Anterior cingulate cortex (tissue), 58 donors: Measurements from ENCODE around the gene GPA33.
A peak's percentile ranks its signal among the peaks of the same experiment; 100 is the strongest.

Experiments used
- DNase-seq, 58 donors: peaks; one replicate each; lab custom pipeline; 2025; lab: John Stamatoyannopoulos, UW

GPA33 gene

GRCh38 chr1:167088746-167089417 is 1.3 kb downstream of the GPA33 start:
- no peak for DNase-seq

DNA sequence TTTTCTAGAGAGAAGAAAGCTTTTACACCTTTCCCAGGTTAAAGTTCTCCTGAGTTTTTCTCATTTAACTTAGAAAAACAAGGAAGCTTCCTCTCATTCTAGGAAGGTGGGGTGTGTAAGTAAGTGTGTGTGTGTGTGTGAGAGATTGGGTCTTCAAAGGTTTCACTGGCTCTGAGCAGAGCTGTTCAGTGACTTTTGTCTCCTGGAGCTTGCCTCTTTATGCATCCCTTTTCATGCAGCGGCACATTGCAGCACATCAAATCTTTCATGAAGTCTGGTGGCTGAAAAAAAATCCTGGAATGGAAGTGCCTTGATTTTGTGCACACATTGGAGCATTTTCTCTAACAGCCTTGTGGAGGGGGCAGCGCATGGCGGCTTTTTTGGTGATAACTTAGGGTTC is 3.4 kb downstream of the GPA33 start:
- DNase-seq, result no peak

GRCh38 chr1:167086033-167086432 is 4.1 kb downstream of the GPA33 start:
- no peak for DNase-seq

GRCh38 chr1:167084757-167085156 is 5.4 kb downstream of the GPA33 start:
- no peak for DNase-seq

GRCh38 chr1:167083871-167084270 is 6.3 kb downstream of the GPA33 start:
- DNase-seq, result no peak

DNA sequence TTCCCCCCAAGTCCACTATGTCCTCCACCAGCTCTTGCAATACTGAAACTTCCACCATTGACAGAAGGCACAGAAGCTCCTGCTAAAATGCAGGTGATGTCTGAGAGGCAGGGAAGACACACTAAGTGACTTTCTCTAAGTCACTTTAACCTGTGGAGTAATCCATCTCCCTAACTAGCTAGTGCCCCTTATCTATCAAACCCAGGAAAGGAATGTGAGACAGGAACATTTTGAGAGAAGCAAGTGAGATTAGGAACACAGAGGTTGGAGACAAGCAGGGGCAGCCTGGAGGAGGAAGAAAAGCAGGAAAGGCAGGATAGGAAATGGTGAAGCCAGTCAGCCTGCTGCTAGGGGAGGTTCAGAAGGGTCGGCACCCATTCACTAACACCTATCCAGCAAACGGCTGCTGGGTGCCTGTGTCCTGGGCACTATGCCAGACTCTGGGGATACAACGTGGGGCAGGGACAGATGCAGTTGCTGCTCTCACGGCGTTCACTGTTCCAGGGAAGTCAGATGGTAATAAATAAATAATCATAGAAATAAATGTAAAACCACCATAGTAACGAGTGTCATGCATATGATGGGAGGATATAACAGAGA is 7.0 kb downstream of the GPA33 start:
- no peak for DNase-seq

DNA sequence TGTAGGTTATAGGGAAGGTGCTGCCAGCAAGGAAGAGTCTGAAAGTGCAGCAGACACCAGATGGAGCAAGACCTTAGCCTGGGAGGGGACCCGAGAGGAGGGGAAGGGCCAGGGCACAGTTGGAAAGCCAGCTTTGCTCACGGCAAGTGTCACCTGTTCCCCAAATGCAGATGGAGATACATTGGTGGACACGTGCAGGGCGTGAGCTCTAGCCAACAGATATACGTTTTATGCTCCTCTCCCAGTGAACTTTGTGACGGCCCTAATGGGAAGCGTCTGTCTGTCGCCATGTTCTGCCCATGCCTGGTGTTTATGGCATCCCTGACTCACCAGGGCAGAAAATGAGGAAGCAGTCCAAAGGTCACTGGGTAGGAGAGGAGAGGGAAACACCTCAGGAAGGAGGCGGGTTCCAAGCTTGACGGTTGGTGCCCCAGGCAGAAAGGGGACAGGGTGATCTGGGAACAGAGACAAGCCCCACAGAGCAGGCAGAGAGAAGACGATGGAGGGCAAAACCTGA is 7.6 kb downstream of the GPA33 start:
- DNase-seq, result no peak

DNA sequence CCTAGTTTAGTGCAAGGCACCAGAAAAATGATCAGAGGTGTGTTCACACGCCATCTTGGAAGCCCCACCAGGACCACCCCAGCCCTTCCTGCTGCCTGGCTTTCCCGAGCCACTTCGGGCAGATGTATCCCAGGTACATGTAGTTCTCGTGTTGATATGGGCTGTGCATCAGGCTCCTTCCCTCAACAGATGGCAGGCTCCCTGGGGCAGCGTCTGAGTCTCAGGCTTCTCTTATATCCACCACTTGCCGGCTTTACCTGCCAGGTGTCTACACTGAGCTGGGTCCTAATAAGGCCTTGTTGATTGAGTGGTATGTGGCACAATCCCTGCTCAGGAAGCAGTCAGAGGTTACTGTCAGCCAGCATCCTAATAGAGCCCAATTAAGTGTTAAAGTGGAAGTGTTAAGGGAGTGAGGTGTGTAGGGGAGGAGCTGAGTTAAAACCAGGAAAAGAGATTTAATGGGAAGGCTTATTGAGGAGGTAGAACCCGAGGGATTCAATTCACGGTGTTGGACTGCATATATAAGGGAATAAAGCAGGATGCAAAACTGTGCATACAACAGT is 8.5 kb downstream of the GPA33 start:
- DNase-seq, result no peak

DNA sequence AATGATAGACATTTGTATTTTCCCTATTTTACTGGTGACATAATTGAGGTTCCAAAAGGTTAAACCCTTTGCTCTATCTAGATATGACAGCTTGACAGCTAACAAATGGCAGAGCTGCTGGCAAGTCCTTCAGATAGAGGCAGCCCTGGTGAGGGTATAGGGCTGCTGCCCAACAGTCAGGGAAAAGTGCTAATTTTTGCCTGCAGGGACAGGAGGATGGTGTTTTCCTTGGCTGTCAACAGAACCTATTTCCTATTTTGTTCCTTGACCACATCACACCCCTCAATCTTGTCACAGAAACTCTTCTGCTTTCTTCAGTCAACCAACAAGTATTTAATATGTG is 12.3 kb downstream of the GPA33 start:
- DNase-seq, result no peak

DNA sequence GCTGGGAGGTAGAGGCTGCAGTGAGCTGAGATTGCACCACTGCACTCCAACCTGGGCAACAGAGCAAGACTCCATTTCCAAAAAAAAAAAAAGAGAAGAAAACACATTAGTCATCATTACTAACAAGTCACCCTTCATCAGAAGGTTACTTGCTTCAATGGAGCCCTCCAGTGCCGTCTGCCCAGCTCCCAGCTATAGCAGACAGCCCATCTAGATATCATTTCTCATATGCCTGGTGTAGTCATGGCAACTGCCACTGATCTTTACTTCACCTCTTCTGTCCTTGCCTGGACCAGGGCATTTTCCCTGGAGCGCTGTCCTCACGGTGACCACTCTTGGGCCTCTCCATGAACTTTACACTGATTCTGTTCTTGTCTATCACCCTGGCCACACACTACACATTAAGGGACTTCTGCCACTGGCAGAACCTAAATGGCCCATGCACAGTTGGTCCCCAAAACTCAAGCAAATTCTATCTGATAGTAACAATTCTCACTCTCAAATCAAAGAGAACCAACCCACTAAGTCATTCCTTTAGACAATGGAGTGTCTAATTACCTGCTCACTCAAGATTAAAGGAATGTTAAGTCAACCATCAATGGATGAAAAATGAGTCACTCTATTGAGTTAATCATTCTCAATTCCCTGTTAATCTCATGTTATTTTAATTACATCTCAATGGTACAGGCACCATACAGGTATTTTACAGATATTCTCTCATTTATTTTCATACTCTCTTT is 12.9 kb downstream of the GPA33 start:
- DNase-seq, result no peak

DNA sequence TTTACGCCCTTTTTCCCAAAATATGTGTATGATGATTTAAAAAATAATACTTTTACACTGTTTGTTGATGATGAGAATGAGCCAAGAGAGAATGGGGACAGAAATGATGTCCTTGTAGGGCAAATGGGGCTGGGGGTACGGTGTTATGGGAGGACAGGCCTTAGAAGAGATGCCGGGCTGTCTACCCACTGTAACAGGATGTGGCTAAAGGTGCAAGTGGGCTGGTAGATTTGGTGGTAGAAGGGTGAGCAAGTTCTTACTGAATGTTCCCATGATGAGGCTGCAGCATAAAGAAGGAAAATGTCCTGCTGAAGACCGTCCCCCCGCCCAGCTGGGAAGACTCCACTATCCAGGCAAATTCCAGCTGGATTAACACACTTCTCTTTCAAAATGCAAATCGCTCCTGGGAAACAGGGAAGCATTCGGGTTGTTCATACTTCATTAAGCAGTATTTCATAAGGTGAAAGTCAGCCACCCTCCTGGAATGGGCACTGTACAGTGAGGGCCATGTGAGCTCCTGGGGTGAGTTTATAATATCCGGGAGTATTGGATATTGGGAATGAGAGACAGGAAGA is 14.0 kb downstream of the GPA33 start:
- no peak for DNase-seq

DNA sequence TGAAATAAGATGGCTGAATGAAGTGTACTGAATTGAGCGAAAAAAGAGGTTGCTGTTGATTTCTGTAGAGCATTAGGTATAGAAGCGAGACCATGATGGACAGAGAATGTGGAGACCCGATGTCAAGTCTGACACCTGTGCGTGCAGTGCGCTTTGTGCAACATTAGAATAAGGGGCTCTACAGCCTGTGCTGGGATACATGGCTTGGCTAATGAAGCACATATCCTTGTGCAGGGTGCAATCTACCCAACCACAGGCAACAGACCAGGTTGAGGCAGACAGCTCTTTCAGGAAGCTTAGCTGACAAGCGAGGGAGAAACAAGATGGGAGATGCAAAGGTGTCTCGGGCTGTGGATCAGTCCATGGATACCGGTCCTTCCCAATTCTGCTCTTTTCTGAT is 18.9 kb downstream of the GPA33 start:
- no peak for DNase-seq

DNA sequence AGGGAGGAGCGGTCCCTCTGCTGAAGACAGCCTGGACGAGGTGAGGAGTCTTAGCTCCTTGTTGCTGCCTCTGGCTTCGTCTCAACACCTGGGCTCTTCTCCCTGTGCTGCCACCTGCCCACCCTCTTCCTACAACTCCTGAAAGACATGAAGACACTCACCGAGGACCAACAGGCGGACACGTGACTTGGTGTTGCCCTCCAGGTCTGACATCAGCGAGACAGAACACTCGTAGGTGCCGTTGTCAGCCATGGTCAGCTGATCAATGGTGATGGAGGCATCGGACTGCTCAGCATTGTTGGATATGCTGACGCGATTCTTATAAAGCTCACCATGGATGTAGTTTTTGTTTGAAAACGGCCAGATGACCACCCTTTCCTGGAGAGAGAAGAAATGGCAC is 21.4 kb downstream of the GPA33 start:
- DNase-seq, result no peak

GRCh38 chr1:167067904-167068303 is 22.3 kb downstream of the GPA33 start:
- DNase-seq, result no peak

DNA sequence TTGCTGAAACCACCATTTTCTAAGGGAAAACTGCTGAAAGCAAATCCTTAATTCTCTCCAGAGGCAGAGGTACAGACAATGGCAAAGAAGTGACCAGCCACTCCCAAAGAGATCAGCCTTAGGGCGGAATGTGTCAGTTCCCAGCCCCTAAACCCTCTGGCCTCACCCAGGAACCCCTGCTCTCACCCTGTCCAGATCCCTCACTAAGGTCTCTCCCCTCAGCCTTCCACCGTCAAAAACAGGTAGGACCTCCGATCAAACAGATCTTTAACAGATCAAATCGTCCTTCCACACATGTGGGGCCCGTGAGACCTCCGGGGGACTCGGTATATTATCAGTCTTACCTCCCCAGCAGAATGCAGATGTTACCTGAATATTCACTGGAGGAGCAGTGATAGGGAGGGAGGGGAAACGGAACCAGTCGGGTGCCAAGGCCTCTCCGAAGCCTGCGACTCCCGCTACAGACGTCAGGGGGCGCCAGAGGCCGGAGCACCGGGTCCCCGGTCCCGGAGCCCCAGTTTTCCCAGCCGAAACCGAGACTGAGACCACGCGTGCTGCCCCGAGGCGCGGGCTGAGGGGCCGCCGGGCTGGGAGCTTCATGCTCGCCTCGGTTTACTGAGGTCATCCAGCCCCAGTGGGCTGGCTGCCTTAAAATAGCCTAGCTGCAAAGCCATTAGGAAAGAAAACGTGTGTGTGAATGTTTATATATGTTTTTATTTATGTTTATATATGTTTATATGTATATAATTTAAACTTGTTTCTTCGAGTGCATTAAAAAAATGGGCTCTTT is 23.6 kb downstream of the GPA33 start:
- peak in 57 of 58 donors; percentile 9 to 82 (median 62) for DNase-seq

DNA sequence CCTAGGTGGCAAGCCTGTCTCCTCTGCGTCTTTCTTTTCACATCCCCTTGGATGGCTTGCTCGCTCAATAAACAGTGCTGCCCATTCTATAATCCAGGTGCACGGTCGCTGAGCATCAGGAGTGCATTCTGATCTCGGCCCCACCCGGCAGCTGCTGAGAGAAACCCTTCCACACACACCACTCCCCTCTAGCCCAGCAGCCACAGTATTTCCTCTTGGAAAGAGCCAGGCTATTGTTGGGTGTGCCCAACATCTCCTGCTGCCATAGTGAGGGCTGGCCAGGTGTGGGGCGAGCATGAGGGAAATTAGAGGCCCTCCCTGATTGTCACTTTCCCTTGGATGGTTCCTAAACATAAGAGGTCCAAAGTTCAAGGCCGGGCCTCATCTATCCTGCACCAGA is 24.7 kb downstream of the GPA33 start:
- DNase-seq, result no peak

GRCh38 chr1:167064621-167065020 is 25.6 kb downstream of the GPA33 start:
- no peak for DNase-seq

DNA sequence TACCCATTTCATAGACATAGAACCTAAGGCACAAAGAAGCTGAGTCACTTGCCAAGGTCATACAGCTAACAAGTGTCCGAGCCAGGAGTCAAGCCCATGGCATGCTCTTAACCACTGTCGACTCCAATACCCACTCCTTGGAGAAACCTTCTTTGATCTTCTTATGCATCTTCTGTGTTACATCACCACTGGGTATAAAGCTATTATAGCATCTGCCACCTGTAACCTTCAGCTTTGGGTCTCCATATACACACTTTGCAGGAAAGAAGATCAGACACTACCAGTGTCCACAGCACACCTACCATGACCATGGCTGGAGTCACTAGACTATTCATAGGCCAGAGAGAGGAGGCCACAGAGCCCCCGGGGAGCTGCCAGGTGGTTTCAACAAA is 29.1 kb downstream of the GPA33 start:
- no peak for DNase-seq

GRCh38 chr1:167060141-167061072 is 29.8 kb downstream of the GPA33 start:
- DNase-seq, result no peak
